OCI-LY7 (cell line): Measurements from ENCODE around the gene EFCAB13. TPM values are rescaled to one million over a fixed set of nuclear protein-coding genes. Genes with fewer than 3 reads are reported as not detected.

Source experiments
- BruUV-seq: library from RNA; stranded (reverse); fragments of 400-500 nt; replicated peaks from 2 replicates; lab custom pipeline; 2021; lab: Mats Ljungman, UMichigan
- CTCF ChIA-PET: fragments of 300-600 bp; sonication (Branson Sonifier 250); formaldehyde crosslinking; loops from one replicate; lab custom pipeline; 2022; ENCODE audit warnings: antibody characterized with exemption; ENCODE audit not compliant: unreplicated experiment; lab: Charles Lee
- POLR2A ChIA-PET: fragments of 300-600 bp; sonication (Branson Sonifier 250); formaldehyde crosslinking; loops from one replicate; lab custom pipeline; 2022; ENCODE audit warnings: antibody characterized with exemption; lab: Charles Lee
- DNase-seq: peaks from one replicate; pipeline ENCODE4 v3.0.0-alpha.2; 2015; ENCODE audit warnings: low spot score
- H2AFZ ChIP-seq: fragments of 200-600 bp; sonication (generic), shearing (Covaris generic); 2 replicates; pipeline ENCODE4 v1.6.1; 2014; ENCODE audit warnings: mild to moderate bottlenecking, antibody characterized with exemption, low read length, moderate library complexity
- H3K27ac ChIP-seq: fragments of 200-600 bp; sonication (generic); 2 replicates; pipeline ENCODE4 v1.5.1; 2014; ENCODE audit warnings: mixed run types, low read depth, mild to moderate bottlenecking, moderate library complexity, low read length, inconsistent platforms; ENCODE audit not compliant: poor library complexity, severe bottlenecking
- H3K36me3 ChIP-seq: fragments of 200-600 bp; sonication (generic); 2 replicates; pipeline ENCODE4 v1.6.1; 2014; ENCODE audit warnings: mild to moderate bottlenecking, antibody characterized with exemption, low read length, moderate library complexity, mixed read lengths; ENCODE audit not compliant: insufficient read depth
- H3K4me1 ChIP-seq: fragments of 200-600 bp; sonication (generic); 2 replicates; pipeline ENCODE4 v1.5.1; 2014; ENCODE audit warnings: mild to moderate bottlenecking, low read length; ENCODE audit not compliant: insufficient read depth, poor library complexity, severe bottlenecking
- H3K4me2 ChIP-seq: fragments of 200-600 bp; sonication (generic); 2 replicates; pipeline ENCODE4 v1.6.1; 2014; ENCODE audit warnings: mild to moderate bottlenecking, low read length
- H3K4me3 ChIP-seq: fragments of 200-600 bp; sonication (generic); 2 replicates; pipeline ENCODE4 v1.5.1; 2014; ENCODE audit warnings: mild to moderate bottlenecking, low read depth, low read length; ENCODE audit not compliant: poor library complexity, severe bottlenecking
- H3K79me2 ChIP-seq: fragments of 200-600 bp; sonication (generic); 2 replicates; pipeline ENCODE4 v1.6.1; 2016; ENCODE audit warnings: low read depth, mild to moderate bottlenecking, low read length, moderate library complexity, mixed read lengths; ENCODE audit not compliant: insufficient read depth
- H3K9me2 ChIP-seq: fragments of 200-600 bp; sonication (generic); 2 replicates; pipeline ENCODE4 v1.6.1; 2016; ENCODE audit warnings: mild to moderate bottlenecking, low read length, mixed read lengths; ENCODE audit not compliant: insufficient read depth
- H3K9me3 ChIP-seq: fragments of 200-600 bp; sonication (generic); 2 replicates; pipeline ENCODE4 v1.6.1; 2014; ENCODE audit warnings: mild to moderate bottlenecking, mixed run types, low read length, mixed read lengths
- H4K20me1 ChIP-seq: fragments of 200-600 bp; sonication (generic); 2 replicates; pipeline ENCODE4 v1.6.1; 2014; ENCODE audit warnings: mild to moderate bottlenecking, antibody characterized with exemption, low read length, moderate library complexity, mixed read lengths; ENCODE audit not compliant: insufficient read depth
- CTCF ChIP-seq: fragments of 200-600 bp; sonication (generic); conservative IDR thresholded peaks from 2 replicates; pipeline ENCODE4 v1.5.1; 2014; ENCODE audit warnings: mild to moderate bottlenecking, antibody characterized with exemption, low read length, moderate library complexity, mixed read lengths
- EZH2phosphoT487 ChIP-seq: fragments of 200-600 bp; sonication (generic); IDR thresholded peaks from 2 replicates; pipeline ENCODE4 v1.6.1; 2018; ENCODE audit warnings: low read depth, borderline replicate concordance, mild to moderate bottlenecking, mixed run types, antibody characterized with exemption, low read length, moderate library complexity, mixed read lengths
- intact Hi-C: fragments of 100-400 bp; cut with micrococcal nuclease; formaldehyde crosslinking; loops from one replicate; pipeline ENCODE4 v1.10.0; 2022; ENCODE audit not compliant: unreplicated experiment
- total RNA-seq, 2 experiments: library from RNA; depleted of rRNA in 1 of 2; stranded (reverse); fragments of >200 nt in 1 of 2; shearing (Covaris generic) in 1 of 2; gene quantifications; 2 replicates each; pipeline ENCODE4 v1.2.3, GENCODE V29; 2014 to 2022

EFCAB13 gene
- total RNA-seq, 2 experiments from 2014 or later, result 4.5 to 5.3 TPM

GRCh38 chr17:47320879-47321502, 2.8 kb upstream of the EFCAB13 start:
- no peak overlapping the region for H2AFZ ChIP-seq
- H3K9me3 ChIP-seq, result peaks cover 14% of the 10 kb centered on the region; the same call in 1 of the 2 replicates
- no TSS peak for BruUV-seq
- POLR2A ChIA-PET, result interaction anchor here (1.0 kb wide), 1 partner anchor 126 kb away, joined by 7 read pairs; no protein-coding TSS in a partner anchor
- no peak for DNase-seq
- peaks cover 22% of the 10 kb centered on the region for H3K4me1 ChIP-seq
- H3K36me3 ChIP-seq, result no peaks in the 10 kb centered on the region
- intact Hi-C loops, result no loop called here
- H4K20me1 ChIP-seq, result no peaks in the 10 kb centered on the region
- CTCF ChIA-PET, result no interaction called here
- TF ChIP-seq CTCF (no peak), EZH2phosphoT487 (no peak)
- H3K27ac ChIP-seq, result no peak overlapping the region
- H3K79me2 ChIP-seq, result no peaks in the 10 kb centered on the region
- H3K4me3 ChIP-seq, result no peak overlapping the region
- no peak overlapping the region for H3K4me2 ChIP-seq
- no peaks in the 10 kb centered on the region for H3K9me2 ChIP-seq

GRCh38 chr17:47324224-47325020, 667 bp downstream of the EFCAB13 start:
- TF ChIP-seq CTCF (no peak), EZH2phosphoT487 (no peak)
- H2AFZ ChIP-seq, result peak overlapping the region; percentile 95
- peak; percentile 70 for DNase-seq
- H3K4me2 ChIP-seq, result peak overlapping the region; percentile 96
- H3K27ac ChIP-seq, result peak overlapping the region; percentile 36
- BruUV-seq, result no TSS peak
- ChIA-PET CTCF (interaction anchor here (1.0 kb wide), 1 partner anchor 9 kb away, joined by 3 read pairs; no protein-coding TSS in a partner anchor), POLR2A (interaction anchor here (1.2 to 1.4 kb wide), 2 partner anchors 117 to 119 kb away, joined by 3 read pairs; no protein-coding TSS in a partner anchor)
- peaks cover 22% of the 10 kb centered on the region for H3K4me1 ChIP-seq
- no peaks in the 10 kb centered on the region for H4K20me1 ChIP-seq
- intact Hi-C loops, result no loop called here
- H3K36me3 ChIP-seq, result no peaks in the 10 kb centered on the region
- peaks cover 14% of the 10 kb centered on the region; the same call in 1 of the 2 replicates for H3K9me3 ChIP-seq
- H3K9me2 ChIP-seq, result no peaks in the 10 kb centered on the region
- H3K4me3 ChIP-seq, result peak overlapping the region; percentile 73
- no peaks in the 10 kb centered on the region for H3K79me2 ChIP-seq
